COLO668 (cell line): ENCODE results near the gene FAM76B.

ENCODE experiments used
- DNase-seq: peaks from one replicate; lab custom pipeline; 2025; ENCODE audit not compliant: unreplicated experiment; lab: John Stamatoyannopoulos, UW

FAM76B gene

DNA sequence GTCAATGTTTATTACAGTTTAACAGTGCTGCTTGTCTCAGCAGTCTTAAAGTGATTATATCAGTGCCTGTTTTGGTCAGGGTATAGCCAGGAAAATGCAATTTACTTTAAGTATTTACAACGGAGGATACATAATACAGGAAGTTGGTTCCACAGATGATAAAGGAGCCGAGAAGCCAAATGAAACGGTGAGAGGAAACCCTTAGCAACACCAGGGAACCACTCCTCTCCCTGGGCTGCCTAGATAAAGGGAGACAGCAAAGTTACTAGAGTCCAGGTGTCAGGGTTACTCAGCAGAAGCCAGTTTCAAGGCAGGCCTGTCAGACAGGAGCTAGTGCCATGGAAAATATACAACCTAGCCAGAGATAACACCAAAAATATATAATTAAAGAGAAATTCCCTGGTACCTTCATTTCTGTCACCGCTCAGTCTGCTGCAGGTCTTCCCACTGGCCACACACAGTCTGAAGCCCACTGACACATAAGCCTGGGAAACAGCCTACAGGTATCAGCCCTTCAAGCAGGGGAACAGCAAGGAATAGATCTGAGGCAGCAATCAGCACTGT is 55.5 kb downstream of the FAM76B start:
- DNase-seq: no peak

DNA sequence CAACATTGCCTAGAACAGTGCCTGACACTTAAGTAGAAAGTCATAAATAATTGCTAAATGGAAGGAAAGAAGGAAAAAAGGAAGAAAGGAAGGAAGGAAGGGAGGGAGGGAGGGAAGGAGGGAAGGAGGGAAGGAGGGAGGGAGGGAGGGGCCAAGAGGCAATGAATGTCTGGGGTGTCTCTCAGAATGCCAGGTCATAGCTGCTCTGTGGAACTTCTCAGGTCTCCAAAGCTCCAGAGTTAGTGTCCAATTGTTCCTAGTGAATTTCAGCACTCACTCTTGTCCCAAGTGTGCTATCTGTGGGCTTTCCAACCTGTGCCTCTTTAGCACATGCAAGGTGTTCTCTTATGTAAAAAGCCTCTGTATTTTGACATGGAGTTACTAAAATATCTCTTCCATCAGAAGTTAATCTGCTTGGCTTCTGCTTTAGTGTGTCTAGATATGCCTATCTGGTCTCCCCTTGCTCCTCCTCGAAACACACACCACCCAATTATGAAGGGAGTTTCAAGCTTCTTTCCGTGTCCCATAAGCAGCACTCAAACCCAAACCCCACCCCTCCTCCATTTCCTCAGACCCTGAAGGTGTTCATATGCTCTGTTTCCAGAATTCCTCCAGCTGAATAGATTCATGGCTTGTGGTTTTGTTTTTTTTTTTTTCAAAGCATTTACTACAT is 56.5 kb downstream of the FAM76B start:
- DNase-seq: no peak

DNA sequence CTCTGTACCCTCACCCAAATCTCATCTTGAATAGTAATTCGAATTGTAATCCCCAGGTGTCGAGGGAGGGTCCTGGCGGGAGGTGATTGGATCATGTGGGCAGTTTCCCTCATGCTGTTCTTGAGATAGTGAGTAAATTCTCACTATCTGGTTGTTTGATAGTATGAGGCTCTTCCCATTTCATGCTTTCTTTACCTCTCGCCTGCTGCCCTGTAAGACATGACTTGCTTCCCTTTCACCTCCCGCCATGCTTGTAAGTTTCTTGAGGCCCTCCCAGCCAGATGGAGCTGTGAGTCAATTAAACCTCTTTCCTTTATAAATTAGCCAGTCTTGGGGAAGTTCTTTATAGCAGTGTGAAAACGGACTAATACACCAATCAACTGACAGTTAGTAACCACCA is 60.1 kb downstream of the FAM76B start:
- DNase-seq: no peak

DNA sequence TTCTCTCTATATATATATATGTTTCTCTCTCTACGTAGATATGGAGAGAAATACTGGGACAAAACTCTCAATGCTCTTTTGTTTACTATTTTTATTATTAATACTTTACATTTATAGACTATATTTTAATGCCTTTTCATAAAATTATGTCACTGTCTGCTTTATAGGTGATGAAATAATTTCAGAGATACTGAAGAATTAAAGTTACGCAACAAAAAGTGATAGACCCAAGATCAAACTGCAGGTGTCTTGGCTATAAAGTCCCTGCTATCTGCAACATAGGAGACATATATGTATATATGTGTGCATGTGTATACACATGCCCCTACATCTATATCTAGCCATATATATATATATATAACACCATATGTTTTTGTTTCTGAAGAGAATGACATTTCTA is 60.8 kb downstream of the FAM76B start:
- no peak for DNase-seq

DNA sequence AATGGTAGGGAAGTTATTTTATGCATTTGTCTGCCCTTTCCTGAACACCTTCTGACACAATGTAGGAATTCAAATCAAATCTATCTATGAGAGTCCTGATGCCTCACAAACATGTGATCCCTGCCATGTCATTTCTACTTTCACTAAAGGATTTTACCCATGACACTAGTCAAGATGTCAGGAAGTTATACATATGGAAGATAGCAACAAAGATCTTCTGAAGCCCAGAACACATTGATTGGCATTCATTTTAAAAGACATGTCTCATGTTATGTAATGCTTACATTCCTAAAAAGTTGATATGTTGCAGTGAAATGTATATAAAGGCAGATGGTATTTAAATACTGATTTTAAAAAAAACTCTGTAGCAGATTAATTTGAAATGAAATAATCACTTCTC is 61.5 kb downstream of the FAM76B start:
- no peak for DNase-seq

DNA sequence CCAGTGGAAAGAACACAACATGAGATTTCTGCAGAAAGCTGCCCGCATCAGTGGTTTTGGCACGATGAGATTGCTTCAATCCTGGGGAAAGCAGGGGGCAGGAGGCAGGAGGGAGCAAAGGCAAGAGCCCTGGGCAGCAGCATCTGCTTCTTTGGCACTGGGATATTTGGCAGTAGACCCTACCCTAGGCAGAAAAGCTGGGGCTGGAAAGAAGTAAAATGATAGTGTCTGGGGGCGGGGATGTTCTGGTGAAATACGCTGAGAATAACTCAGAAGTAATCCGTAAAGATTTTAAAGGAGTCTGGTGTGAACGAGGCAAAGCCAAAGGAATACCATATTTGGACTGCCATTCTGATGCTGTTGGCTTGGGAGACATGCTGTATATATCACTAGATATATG is 62.0 kb downstream of the FAM76B start:
- DNase-seq: no peak

DNA sequence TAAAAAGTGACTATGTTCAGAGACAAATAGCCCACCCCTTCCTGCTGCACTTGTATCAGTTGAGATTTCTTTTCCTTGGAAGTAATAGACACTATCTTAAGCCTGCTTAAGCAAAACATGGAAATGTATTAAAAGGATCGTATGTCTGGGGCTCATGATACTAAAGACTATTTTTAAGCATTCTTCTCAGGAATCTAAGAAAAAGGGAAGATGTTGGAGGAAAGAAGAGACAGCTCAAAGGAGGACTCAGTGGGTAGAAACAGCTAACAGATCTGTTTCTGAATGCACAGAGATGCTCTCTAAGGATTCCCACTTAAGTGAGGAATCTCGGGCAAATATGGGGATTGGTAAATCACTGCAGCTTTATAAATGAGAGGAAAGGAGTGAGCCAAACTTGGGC is 62.5 kb downstream of the FAM76B start:
- no peak for DNase-seq

DNA sequence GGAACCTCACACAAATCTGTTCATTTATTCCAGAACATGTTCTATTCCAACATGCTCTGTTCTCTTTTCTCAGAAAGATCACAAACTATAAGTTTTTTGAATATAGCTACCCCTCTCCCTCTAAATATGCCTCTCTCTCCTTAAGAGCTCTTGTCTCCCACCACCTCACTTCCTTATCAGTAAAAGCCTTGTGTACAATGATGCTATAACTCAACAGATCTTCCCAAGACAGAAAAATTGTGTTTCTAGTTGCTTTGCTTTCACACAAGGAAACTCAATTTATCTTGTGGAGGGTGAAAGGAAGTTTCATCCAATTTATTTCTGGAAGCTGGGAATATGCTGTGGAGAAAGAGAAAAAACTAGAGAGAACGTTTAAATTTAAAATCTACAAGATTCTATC is 64.4 kb downstream of the FAM76B start:
- no peak for DNase-seq

DNA sequence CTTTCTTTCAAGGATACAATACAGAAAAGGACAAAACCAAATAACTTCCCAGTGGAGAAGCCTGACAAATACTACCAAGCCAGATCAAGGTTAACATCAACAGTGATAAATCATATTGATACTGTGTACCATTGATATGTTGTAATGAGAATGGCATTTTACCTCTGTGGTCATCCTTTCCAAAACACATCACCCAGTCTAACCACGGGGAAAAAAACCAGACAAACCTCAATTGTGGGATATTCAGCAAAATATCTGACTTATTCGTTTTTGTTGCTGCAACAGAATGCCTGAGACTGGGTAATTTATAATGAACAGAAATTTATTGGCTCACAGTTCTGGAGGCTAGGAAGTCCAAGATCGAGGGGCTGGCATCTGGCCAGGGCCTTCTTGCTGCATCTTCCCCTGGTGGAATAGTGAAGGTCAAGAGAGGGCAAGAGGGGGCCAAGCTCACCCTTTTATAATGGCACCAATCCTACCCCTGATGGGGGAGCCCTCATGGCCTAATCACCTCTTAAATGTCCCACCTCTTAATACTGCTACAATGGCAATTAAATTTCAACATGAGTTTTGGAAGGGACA is 66.1 kb downstream of the FAM76B start:
- no peak for DNase-seq

DNA sequence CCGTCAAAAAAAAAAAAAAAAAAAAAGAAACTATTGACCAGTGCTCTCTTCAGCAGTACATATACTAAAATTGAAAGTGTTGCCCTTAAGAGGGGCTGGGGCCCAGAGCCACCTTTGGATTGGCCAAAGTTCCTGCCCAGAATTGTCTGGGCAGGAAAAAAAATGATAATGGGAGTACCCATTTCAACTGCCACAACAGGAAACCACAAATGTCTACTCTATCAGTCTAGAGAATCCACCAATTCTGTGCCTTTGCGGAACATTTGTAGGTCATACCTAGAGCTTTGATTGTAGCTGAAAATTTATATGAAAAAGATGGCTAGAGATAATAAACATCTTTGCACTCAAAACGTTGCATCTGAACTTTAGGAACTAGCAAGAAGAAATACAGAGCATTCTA is 69.4 kb downstream of the FAM76B start:
- DNase-seq: no peak
